Calu3 (cell line): ENCODE data around the gene LRRC32. TPM values are rescaled to one million over a fixed set of nuclear protein-coding genes. Genes with fewer than 3 reads are reported as not detected.

Source experiments
- BruUV-seq: library from RNA; stranded (reverse); fragments of 400-500 nt; replicated peaks from 2 replicates; lab custom pipeline; 2021; lab: Mats Ljungman, UMichigan
- CTCF ChIA-PET: fragments of 300-600 bp; sonication (Branson Sonifier 250); formaldehyde crosslinking; loops from one replicate; lab custom pipeline; 2022; ENCODE audit warnings: antibody characterized with exemption; lab: Charles Lee
- DNase-seq: peaks from one replicate; pipeline ENCODE4 v3.0.0; 2022
- H3K27ac Mint-ChIP-seq: one replicate; pipeline ENCODE4 v1.8.0; 2022; ENCODE audit warnings: mixed read lengths; ENCODE audit not compliant: unreplicated experiment
- H3K27me3 Mint-ChIP-seq: one replicate; pipeline ENCODE4 v1.8.0; 2022; ENCODE audit warnings: mixed read lengths; ENCODE audit not compliant: unreplicated experiment
- H3K36me3 Mint-ChIP-seq: one replicate; pipeline ENCODE4 v1.8.0; 2022; ENCODE audit warnings: mild to moderate bottlenecking, moderate library complexity, mixed read lengths; ENCODE audit not compliant: insufficient read depth, unreplicated experiment
- H3K4me1 Mint-ChIP-seq: one replicate; pipeline ENCODE4 v1.8.0; 2022; ENCODE audit warnings: mild to moderate bottlenecking, low read depth, mixed read lengths; ENCODE audit not compliant: unreplicated experiment
- H3K4me3 Mint-ChIP-seq: one replicate; pipeline ENCODE4 v1.8.0; 2022; ENCODE audit warnings: mild to moderate bottlenecking, low read depth, moderate library complexity, mixed read lengths; ENCODE audit not compliant: unreplicated experiment
- H3K9me3 Mint-ChIP-seq: one replicate; pipeline ENCODE4 v1.8.0; 2022; ENCODE audit warnings: low read depth, mixed read lengths; ENCODE audit not compliant: unreplicated experiment
- intact Hi-C: fragments of 100-400 bp; cut with micrococcal nuclease; formaldehyde crosslinking; loops from one replicate; pipeline ENCODE4 v1.10.0; 2022; ENCODE audit not compliant: unreplicated experiment
- total RNA-seq: library from RNA; stranded (reverse); gene quantifications from 2 replicates; pipeline ENCODE4 v1.2.3, GENCODE V29; 2022
- TF ChIP-seq, protein P1 (sequence below): fragments of 200-600 bp; IDR thresholded peaks from one replicate; pipeline ENCODE4 v1.8.0; 2022; ENCODE audit warnings: antibody characterized with exemption; ENCODE audit not compliant: unreplicated experiment

Gene LRRC32
- total RNA-seq, 1 experiment from 2014 or later, result not detected

DNA sequence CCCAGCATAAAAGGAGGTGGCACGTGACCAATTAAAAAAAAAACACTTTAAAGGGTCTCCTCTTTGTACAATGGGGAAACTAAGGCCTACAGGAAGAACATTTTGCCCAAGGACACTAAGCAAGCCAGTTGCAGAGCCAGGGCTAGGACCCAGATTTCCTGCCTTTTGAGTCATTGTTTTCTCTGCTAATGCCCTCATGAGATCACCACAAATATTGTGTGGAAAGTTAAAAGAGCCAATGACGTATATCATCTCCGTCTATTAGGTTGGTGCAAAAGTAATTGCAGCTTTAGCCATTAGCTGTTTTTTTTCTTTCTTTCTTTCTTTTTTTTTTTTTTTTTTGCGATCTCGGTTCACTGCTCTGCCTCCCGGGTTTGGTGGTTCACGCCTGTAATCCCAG is 24.1 kb upstream of the LRRC32 start:
- no peaks in the 10 kb centered on the region for H3K9me3 Mint-ChIP-seq
- TF ChIP-seq, protein P1, sequence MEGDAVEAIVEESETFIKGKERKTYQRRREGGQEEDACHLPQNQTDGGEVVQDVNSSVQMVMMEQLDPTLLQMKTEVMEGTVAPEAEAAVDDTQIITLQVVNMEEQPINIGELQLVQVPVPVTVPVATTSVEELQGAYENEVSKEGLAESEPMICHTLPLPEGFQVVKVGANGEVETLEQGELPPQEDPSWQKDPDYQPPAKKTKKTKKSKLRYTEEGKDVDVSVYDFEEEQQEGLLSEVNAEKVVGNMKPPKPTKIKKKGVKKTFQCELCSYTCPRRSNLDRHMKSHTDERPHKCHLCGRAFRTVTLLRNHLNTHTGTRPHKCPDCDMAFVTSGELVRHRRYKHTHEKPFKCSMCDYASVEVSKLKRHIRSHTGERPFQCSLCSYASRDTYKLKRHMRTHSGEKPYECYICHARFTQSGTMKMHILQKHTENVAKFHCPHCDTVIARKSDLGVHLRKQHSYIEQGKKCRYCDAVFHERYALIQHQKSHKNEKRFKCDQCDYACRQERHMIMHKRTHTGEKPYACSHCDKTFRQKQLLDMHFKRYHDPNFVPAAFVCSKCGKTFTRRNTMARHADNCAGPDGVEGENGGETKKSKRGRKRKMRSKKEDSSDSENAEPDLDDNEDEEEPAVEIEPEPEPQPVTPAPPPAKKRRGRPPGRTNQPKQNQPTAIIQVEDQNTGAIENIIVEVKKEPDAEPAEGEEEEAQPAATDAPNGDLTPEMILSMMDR, result no peak
- no peak for DNase-seq
- no peak overlapping the region for H3K4me3 Mint-ChIP-seq
- H3K4me1 Mint-ChIP-seq, result no peaks in the 10 kb centered on the region
- peaks cover 72% of the 10 kb centered on the region for H3K27me3 Mint-ChIP-seq
- intact Hi-C loops, result no loop called here
- no peak overlapping the region for H3K27ac Mint-ChIP-seq
- CTCF ChIA-PET, result no interaction called here
- BruUV-seq, result no TSS peak
- no peaks in the 10 kb centered on the region for H3K36me3 Mint-ChIP-seq

DNA sequence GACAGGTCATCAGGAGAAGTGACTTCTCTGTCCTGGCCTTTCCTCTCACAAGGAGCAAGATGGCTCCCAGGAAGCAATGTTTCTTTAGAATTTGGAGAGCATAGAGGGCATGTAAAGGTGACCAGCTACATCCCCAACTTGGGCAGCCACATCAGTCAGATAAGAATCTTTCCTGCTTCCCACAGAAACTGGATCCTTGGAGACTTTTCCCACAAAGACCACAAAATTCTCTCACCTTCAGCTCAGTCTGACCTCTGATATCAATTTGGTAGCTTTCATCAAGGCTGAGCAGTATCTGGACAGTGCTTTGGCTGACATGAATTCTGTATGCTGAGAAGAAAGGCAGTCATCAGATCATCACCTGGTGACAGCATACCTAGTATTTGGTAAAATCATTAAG is 23.3 kb upstream of the LRRC32 start:
- TF ChIP-seq, protein P1, result no peak
- Mint-ChIP-seq H3K4me3 (no peak overlapping the region), H3K36me3 (no peaks in the 10 kb centered on the region), H3K27me3 (peaks cover 72% of the 10 kb centered on the region), H3K27ac (no peak overlapping the region), H3K9me3 (no peaks in the 10 kb centered on the region), H3K4me1 (no peaks in the 10 kb centered on the region)
- DNase-seq, result no peak
- CTCF ChIA-PET, result no interaction called here
- no TSS peak for BruUV-seq
- intact Hi-C loops, result no loop called here

DNA sequence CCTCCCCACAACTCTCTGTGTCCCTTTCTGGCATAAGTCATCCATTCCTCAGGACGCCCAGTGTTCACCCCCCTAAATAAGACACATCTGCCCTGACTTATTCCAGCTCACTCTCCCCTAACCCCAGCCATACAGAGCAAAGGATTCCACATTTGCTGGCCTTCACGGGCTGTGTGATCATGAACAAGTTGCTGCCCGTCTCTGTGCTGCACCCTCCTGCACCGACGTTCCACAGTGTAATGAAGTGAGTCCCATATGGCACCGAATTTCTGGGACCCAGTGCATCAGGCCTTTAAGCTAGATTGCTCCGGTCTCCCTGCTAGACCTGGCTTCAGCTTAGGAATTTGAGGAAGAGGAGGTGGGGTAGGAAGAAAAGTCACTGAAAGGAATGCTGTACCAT is 22.4 kb upstream of the LRRC32 start:
- intact Hi-C loops, result no loop called here
- CTCF ChIA-PET, result no interaction called here
- BruUV-seq, result no TSS peak
- TF ChIP-seq, protein P1, result no peak
- DNase-seq, result no peak
- Mint-ChIP-seq H3K9me3 (no peaks in the 10 kb centered on the region), H3K27ac (no peak overlapping the region), H3K27me3 (peaks cover 72% of the 10 kb centered on the region), H3K4me3 (no peak overlapping the region), H3K36me3 (no peaks in the 10 kb centered on the region), H3K4me1 (no peaks in the 10 kb centered on the region)

DNA sequence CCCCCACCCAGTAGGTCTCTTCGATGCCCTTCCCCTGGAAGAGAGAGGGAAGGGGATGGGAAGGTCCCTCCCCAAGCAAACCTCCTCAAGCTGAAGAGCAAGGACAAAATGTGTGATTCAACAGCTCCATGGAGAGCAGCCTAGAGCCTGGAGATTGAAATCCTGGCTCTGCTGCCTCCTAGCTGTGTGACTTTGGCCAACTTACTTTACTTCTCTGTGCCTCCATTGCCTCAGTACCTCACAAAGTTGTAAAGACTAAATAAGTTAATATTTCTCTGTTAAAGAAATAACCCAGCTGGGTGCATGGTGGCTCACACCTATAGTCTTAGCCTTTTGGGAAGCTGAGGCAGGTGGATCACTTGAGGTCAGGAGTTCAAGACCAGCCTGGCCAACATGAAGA is 21.1 kb upstream of the LRRC32 start:
- H3K27me3 Mint-ChIP-seq, result peaks cover 73% of the 10 kb centered on the region
- TF ChIP-seq, protein P1, result no peak
- no peak overlapping the region for H3K27ac Mint-ChIP-seq
- CTCF ChIA-PET, result interaction anchor here (1.0 kb wide), 1 partner anchor 11 kb away, joined by 3 read pairs; no protein-coding TSS in a partner anchor
- no peaks in the 10 kb centered on the region for H3K36me3 Mint-ChIP-seq
- no peaks in the 10 kb centered on the region for H3K4me1 Mint-ChIP-seq
- H3K4me3 Mint-ChIP-seq, result no peak overlapping the region
- H3K9me3 Mint-ChIP-seq, result no peaks in the 10 kb centered on the region
- BruUV-seq, result no TSS peak
- intact Hi-C loops, result no loop called here
- no peak for DNase-seq
